ENCODE results near the gene HYAL2.

DNA sequence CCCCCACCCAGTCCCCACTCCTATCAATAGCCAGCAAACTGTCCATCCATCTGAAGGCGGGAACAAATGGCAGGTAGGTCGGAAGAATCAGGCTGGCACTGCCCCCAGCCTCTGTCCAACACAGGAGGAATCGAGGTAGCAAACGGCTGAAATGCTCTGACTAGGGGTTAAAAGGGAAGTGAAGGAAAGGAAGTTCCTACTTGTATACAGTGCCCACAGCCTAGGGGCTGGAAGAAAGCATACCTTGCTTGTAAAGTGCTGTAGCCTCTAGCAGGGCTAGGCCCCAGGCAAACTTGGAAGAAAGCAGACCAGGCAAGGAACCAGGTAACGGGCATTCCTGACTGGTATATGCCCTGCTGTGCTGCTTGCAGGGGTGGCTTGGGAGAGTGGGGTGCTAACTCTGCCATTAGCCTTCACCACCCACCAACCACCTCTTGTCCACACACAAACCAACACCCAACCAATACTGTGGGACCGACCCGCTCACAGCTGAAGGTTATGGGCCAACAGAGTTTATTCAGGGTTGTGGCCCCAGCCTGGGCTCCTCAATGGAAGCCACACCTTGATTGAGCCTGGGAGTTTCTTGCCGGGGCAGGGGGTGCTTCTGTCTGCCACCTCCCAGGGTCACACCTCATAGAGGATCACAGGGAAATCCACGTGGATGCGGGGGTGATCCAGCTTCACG lies 3.1 kb upstream of the HYAL2 start:
- TF ChIP-seq, protein P1, sequence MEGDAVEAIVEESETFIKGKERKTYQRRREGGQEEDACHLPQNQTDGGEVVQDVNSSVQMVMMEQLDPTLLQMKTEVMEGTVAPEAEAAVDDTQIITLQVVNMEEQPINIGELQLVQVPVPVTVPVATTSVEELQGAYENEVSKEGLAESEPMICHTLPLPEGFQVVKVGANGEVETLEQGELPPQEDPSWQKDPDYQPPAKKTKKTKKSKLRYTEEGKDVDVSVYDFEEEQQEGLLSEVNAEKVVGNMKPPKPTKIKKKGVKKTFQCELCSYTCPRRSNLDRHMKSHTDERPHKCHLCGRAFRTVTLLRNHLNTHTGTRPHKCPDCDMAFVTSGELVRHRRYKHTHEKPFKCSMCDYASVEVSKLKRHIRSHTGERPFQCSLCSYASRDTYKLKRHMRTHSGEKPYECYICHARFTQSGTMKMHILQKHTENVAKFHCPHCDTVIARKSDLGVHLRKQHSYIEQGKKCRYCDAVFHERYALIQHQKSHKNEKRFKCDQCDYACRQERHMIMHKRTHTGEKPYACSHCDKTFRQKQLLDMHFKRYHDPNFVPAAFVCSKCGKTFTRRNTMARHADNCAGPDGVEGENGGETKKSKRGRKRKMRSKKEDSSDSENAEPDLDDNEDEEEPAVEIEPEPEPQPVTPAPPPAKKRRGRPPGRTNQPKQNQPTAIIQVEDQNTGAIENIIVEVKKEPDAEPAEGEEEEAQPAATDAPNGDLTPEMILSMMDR (conservative IDR thresholded peaks at IDR 0.05), result no peak
- TF ChIP-seq EZH2 (IDR thresholded peaks at IDR 0.05; ENCODE audit: low read depth), result no peak

Data from PC-9 (cell line).